Nephron (organoid): ENCODE results near the gene TULP1.
"Not testable (repeated sequence)": the region's sequence is repeated elsewhere in the genome, so short reads cannot be mapped to it uniquely, and the experiment has no call there.

Source experiments
- H3K27ac Mint-ChIP-seq, 3 experiments: 2 replicates each; pipeline ENCODE4 v1.8.0; 2020; ENCODE audit warnings: mixed read lengths in 3 of 3, mild to moderate bottlenecking in 2 of 3, moderate library complexity in 1 of 3
- H3K27me3 Mint-ChIP-seq: 2 replicates; pipeline ENCODE4 v1.8.0; 2021; ENCODE audit warnings: low read depth, mild to moderate bottlenecking, moderate library complexity, mixed read lengths
- H3K36me3 Mint-ChIP-seq: 2 replicates; pipeline ENCODE4 v1.8.0; 2020; ENCODE audit warnings: low read depth, mixed read lengths
- H3K4me1 Mint-ChIP-seq: 2 replicates; pipeline ENCODE4 v1.8.0; 2020; ENCODE audit warnings: mixed read lengths
- H3K4me3 Mint-ChIP-seq, 3 experiments: 2 replicates each; pipeline ENCODE4 v1.8.0; 2020; ENCODE audit warnings: mild to moderate bottlenecking in 3 of 3, mixed read lengths in 3 of 3, moderate library complexity in 2 of 3
- H3K9me3 Mint-ChIP-seq: 2 replicates; pipeline ENCODE4 v1.8.0; 2020; ENCODE audit warnings: mixed read lengths
- TF ChIP-seq, protein P1 (sequence below), 3 experiments: fragments of 200-600 bp; sonication (generic); IDR thresholded peaks; one replicate each; pipeline ENCODE4 v1.5.0; 2021; ENCODE audit warnings: antibody characterized with exemption in 3 of 3; ENCODE audit not compliant: unreplicated experiment in 3 of 3

The TULP1 gene

GRCh38 chr6:35519313-35520015 is 6.8 kb upstream of the TULP1 start:
- no peak overlapping the region for H3K27ac Mint-ChIP-seq
- TF ChIP-seq, protein P1, sequence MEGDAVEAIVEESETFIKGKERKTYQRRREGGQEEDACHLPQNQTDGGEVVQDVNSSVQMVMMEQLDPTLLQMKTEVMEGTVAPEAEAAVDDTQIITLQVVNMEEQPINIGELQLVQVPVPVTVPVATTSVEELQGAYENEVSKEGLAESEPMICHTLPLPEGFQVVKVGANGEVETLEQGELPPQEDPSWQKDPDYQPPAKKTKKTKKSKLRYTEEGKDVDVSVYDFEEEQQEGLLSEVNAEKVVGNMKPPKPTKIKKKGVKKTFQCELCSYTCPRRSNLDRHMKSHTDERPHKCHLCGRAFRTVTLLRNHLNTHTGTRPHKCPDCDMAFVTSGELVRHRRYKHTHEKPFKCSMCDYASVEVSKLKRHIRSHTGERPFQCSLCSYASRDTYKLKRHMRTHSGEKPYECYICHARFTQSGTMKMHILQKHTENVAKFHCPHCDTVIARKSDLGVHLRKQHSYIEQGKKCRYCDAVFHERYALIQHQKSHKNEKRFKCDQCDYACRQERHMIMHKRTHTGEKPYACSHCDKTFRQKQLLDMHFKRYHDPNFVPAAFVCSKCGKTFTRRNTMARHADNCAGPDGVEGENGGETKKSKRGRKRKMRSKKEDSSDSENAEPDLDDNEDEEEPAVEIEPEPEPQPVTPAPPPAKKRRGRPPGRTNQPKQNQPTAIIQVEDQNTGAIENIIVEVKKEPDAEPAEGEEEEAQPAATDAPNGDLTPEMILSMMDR (IDR thresholded peaks at IDR 0.05; ENCODE audit: unreplicated experiment in 3 of 3) = no peak
- H3K9me3 Mint-ChIP-seq = no peaks in the 10 kb centered on the region
- no peak overlapping the region for H3K4me3 Mint-ChIP-seq
- peaks cover 4% of the 10 kb centered on the region for H3K4me1 Mint-ChIP-seq
- H3K27me3 Mint-ChIP-seq = peaks cover 8% of the 10 kb centered on the region
- no peaks in the 10 kb centered on the region for H3K36me3 Mint-ChIP-seq

DNA sequence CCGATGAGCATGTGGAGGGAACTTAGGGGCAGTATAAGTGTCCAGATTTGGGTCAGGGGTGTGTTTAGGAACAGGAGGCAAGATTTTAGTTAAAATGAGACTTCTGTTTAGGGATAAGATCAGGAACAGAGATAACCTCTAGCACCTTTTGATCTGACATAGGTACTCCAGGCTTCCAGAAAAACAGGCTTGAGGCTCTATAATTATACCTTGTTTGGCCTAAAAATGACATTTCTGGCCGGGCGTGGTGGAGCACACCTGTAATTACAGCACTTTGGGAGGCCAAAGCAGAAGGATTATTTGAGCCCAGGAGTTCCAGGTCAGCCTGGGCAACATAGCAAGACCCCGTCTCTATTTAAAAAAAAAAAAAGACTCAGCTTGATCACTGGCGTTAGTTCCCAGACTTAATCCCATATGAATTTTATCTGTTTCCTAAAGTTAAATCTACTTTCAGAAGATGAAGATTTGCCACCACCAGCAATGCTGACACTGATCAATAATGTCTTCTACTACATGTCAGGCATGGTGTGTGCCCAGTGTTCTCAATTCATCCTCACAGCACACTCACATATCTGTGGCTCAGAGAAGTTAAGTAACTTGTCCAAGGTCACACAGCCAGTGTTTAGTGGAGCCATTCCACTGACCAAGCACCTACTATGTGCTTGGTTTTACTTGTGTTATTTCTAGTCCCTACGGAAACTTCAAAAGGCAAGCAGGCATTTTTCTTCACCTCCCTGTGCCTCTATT is 6.0 kb upstream of the TULP1 start:
- TF ChIP-seq, protein P1 (IDR thresholded peaks at IDR 0.05; ENCODE audit: unreplicated experiment in 3 of 3) = no peak
- Mint-ChIP-seq H3K27me3 (peaks cover 10% of the 10 kb centered on the region), H3K36me3 (no peaks in the 10 kb centered on the region), H3K27ac (no peak overlapping the region), H3K4me1 (peaks cover 9% of the 10 kb centered on the region), H3K4me3 (no peak overlapping the region), H3K9me3 (no peaks in the 10 kb centered on the region)

DNA sequence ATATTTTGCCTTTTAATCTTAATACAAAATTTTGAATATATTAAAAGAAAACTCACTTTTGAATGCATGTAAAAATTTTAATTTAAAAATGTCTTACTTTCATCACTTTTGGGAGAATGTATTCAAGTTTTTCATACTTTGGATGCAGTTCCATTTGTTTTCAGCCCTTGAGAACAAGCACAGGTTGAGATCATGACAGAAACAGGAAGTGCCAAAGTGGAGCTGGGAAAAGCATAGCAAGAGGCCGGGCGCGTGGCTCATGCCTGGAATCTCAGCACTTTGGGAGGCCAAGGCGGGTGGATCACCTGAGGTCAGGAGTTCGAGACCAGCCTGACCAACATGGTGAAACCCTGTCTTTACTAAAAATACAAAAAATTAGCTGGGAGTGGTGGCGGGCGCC is 5.3 kb upstream of the TULP1 start:
- H3K4me3 Mint-ChIP-seq, H3K9me3 Mint-ChIP-seq, H3K27ac Mint-ChIP-seq, H3K4me1 Mint-ChIP-seq, H3K36me3 Mint-ChIP-seq: not testable (repeated sequence)
- peaks cover 11% of the 10 kb centered on the region for H3K27me3 Mint-ChIP-seq

DNA sequence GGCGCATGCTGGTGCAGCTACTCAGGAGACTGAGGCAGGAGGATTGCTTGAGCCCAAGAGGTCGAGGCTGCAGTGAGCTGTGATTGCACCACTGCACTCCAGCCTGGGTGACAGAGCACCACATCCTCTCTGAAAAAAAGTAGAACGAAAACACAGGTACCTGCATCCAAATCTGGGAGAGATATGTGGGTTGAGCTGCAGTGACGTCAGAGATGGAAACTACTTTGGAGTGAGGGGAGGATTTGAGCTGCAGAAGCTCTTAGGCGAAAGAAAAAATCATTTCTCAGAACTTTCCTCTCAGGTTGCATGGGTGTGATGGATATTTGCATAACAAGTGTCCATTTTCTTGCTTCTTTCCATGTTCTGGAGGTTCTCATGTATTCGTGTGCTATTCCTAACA is 4.0 kb upstream of the TULP1 start:
- H3K4me1 Mint-ChIP-seq = peaks cover 5% of the 10 kb centered on the region
- TF ChIP-seq, protein P1 (IDR thresholded peaks at IDR 0.05; ENCODE audit: unreplicated experiment in 3 of 3) = no peak
- H3K4me3 Mint-ChIP-seq = no peak overlapping the region
- H3K27ac Mint-ChIP-seq = no peak overlapping the region
- H3K27me3 Mint-ChIP-seq = peaks cover 15% of the 10 kb centered on the region
- H3K36me3 Mint-ChIP-seq = no peaks in the 10 kb centered on the region
- H3K9me3 Mint-ChIP-seq = no peaks in the 10 kb centered on the region

GRCh38 chr6:35515939-35516338 is 3.2 kb upstream of the TULP1 start:
- H3K36me3 Mint-ChIP-seq, H3K4me1 Mint-ChIP-seq, H3K9me3 Mint-ChIP-seq, H3K27ac Mint-ChIP-seq, H3K4me3 Mint-ChIP-seq: not testable (repeated sequence)
- peaks cover 20% of the 10 kb centered on the region for H3K27me3 Mint-ChIP-seq

DNA sequence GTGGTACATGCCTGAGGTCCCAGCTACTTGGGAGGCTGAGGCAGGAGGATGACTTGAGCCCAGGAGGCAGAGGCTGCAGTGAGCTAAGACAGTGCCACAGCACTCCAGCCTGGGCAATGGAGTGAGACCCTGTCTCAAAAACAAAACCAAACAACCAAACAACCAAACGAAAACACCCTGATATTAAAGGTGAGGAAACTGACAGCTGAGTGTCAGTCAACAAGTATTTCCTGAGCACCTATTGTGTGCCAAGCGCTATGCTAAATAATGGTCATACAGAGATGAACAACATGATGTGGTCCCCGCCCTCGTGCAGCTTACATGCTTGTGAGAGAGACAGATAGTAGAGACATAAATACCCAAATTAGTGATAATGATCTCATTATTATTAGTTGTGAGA is 1.9 kb upstream of the TULP1 start:
- Mint-ChIP-seq H3K27me3 (peaks cover 16% of the 10 kb centered on the region), H3K27ac (no peak overlapping the region)

More for the DNA sequence above, 1.9 kb upstream of the TULP1 start:
- no peaks in the 10 kb centered on the region for H3K9me3 Mint-ChIP-seq
- H3K4me1 Mint-ChIP-seq = peaks cover 6% of the 10 kb centered on the region
- TF ChIP-seq, protein P1 (IDR thresholded peaks at IDR 0.05; ENCODE audit: unreplicated experiment in 3 of 3) = no peak
- no peak overlapping the region for H3K4me3 Mint-ChIP-seq
- H3K36me3 Mint-ChIP-seq = no peaks in the 10 kb centered on the region
